ENCODE results near the gene XPR1. TPM values are rescaled to one million over a fixed set of nuclear protein-coding genes. Genes with fewer than 3 reads are reported as not detected.

Gene XPR1
- total RNA-seq, 4 donors from 2014 or later = 6.8 to 23.1 (median 17.2) TPM

DNA sequence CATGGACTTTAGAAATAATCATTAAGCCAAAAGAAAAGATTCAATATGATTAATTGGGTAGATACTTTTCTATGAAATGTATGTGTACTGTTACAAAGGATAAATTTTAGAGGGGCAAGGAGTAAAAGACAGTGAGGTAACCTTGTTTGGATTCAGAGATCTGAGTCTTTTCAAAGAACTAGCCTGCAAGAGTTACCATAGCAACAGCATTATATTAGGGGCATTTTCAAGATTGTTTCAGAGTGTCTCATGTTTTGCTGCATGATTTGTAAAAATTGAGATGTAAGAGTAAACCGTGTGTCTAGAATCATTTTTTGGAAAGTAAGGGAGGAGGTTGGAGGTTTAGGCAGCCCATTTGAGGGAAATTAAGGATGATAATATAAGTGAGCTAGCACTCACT lies 210.2 kb downstream of the XPR1 start:
- Histone ChIP-seq H3K36me3 (peaks cover 0 to 6% (median 0%) of the 10 kb centered on the region in 3 donors), H3K27me3 (no peaks in the 10 kb centered on the region), H3K4me3 (no peak overlapping the region), H3K27ac (no peak overlapping the region), H3K9me3 (no peaks in the 10 kb centered on the region), H3K4me1 (no peaks in the 10 kb centered on the region)
- DNase-seq = no peak
- TF ChIP-seq, protein P1, sequence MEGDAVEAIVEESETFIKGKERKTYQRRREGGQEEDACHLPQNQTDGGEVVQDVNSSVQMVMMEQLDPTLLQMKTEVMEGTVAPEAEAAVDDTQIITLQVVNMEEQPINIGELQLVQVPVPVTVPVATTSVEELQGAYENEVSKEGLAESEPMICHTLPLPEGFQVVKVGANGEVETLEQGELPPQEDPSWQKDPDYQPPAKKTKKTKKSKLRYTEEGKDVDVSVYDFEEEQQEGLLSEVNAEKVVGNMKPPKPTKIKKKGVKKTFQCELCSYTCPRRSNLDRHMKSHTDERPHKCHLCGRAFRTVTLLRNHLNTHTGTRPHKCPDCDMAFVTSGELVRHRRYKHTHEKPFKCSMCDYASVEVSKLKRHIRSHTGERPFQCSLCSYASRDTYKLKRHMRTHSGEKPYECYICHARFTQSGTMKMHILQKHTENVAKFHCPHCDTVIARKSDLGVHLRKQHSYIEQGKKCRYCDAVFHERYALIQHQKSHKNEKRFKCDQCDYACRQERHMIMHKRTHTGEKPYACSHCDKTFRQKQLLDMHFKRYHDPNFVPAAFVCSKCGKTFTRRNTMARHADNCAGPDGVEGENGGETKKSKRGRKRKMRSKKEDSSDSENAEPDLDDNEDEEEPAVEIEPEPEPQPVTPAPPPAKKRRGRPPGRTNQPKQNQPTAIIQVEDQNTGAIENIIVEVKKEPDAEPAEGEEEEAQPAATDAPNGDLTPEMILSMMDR (IDR thresholded peaks at IDR 0.05) = no peak
- no peak for TF ChIP-seq POLR2A (IDR thresholded peaks at IDR 0.05)
- 23 to 83% methylated on average over 1 of the region's 1 CpG for WGBS, 2 donors
- intact Hi-C loops (cut with DNase I) = no loop called here

DNA sequence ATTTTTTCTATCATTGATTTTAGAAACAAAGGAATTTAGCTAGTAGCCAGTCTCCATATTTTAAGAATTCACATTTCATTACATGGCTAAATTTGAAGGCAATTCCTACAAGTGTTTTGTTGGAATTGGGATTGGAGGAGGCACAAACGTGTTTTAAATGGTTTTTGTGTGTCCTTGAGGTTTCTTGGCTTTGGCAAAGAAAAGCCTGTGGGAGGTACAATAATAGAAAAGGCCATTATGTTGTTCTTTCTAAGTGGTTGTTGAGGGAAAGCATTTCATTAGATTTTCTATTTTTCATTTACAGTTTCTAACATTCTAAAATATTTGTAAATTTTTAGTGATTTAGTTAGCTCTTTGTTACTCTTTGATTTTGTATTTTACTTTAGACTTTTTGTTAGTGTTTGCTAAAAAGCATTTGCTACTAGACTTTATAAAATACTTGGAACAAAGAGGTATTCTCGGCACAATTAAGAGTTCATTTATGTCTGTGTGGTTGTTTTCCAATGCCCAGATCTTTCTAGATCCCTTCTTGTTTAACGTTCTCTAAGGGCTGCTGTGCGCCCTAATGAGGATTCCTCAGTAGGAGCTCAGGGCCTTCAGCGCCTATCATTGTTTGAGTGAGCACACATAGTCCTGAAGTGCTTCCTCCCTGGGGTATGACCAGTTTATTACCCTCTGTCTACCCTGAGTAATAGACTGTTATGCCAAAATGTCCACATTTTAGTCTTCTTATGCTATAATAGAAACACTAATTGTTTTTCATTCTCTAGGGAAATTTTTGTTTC lies 210.9 kb downstream of the XPR1 start:
- no peak overlapping the region for H3K4me3 ChIP-seq
- WGBS, 2 donors = 72 to 84% methylated on average over 5 of the region's 5 CpGs
- H3K9me3 ChIP-seq = no peaks in the 10 kb centered on the region
- TF ChIP-seq, protein P1 (IDR thresholded peaks at IDR 0.05) = no peak
- no peak for TF ChIP-seq POLR2A (IDR thresholded peaks at IDR 0.05)
- no peaks in the 10 kb centered on the region for H3K27me3 ChIP-seq
- no peaks in the 10 kb centered on the region for H3K36me3 ChIP-seq
- intact Hi-C loops (cut with DNase I) = no loop called here
- DNase-seq = no peak
- H3K27ac ChIP-seq = no peak overlapping the region
- H3K4me1 ChIP-seq = no peaks in the 10 kb centered on the region

DNA sequence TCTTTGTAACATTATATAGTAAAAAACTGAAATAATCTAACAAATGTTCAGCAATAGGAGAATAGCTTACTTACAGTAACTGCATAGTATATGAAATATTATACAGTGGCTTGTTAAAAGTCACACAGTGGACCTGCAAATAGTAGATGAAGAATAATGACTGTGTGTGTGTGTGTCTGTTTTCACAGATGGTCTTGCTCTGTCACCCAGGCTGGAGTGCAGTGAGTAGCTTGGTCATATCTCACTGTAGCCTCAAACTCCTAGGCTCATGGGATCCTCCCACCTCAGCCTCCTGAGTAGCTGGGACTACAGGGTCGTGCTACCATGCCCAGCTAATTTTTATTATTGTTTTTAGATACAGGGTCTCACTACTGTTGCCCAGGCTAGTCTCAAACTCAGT lies 213.5 kb downstream of the XPR1 start:
- Histone ChIP-seq H3K27ac (no peak overlapping the region), H3K4me3 (no peak overlapping the region), H3K36me3 (no peaks in the 10 kb centered on the region), H3K9me3 (no peaks in the 10 kb centered on the region), H3K27me3 (no peaks in the 10 kb centered on the region), H3K4me1 (no peaks in the 10 kb centered on the region)
- DNase-seq = no peak
- no peak for TF ChIP-seq POLR2A (IDR thresholded peaks at IDR 0.05)
- TF ChIP-seq, protein P1 (IDR thresholded peaks at IDR 0.05) = no peak
- WGBS, 2 donors = 89% methylated on average over 1 of the region's 1 CpG; no CpG with 5 or more reads in 1 of the 2 donors
- intact Hi-C loops (cut with DNase I) = no loop called here

DNA sequence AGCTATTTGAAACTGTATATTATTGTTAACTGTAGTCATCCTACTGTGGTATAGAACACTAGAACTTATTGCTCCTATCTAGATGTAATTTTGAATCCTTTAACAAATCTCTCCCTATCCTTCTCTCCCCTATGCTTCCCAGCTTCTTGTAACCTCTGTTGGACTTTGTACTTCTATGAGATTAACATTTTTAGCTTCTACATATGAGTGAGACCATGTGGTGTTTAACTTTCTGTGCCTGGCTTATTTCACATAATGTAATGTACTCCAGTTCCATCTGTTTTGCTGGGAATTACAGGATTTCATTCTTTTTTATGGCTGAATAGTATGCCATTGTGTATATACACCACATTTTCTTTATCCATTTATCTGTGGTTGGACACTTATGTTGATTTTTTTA lies 216.4 kb downstream of the XPR1 start:
- no peak overlapping the region for H3K4me3 ChIP-seq
- no peaks in the 10 kb centered on the region for H3K9me3 ChIP-seq
- no peak for TF ChIP-seq POLR2A (IDR thresholded peaks at IDR 0.05)
- TF ChIP-seq, protein P1 (IDR thresholded peaks at IDR 0.05) = no peak
- H3K4me1 ChIP-seq = no peaks in the 10 kb centered on the region
- no peak for DNase-seq
- H3K27me3 ChIP-seq = no peaks in the 10 kb centered on the region
- intact Hi-C loops (cut with DNase I) = no loop called here
- H3K36me3 ChIP-seq = no peaks in the 10 kb centered on the region
- H3K27ac ChIP-seq = no peak overlapping the region

DNA sequence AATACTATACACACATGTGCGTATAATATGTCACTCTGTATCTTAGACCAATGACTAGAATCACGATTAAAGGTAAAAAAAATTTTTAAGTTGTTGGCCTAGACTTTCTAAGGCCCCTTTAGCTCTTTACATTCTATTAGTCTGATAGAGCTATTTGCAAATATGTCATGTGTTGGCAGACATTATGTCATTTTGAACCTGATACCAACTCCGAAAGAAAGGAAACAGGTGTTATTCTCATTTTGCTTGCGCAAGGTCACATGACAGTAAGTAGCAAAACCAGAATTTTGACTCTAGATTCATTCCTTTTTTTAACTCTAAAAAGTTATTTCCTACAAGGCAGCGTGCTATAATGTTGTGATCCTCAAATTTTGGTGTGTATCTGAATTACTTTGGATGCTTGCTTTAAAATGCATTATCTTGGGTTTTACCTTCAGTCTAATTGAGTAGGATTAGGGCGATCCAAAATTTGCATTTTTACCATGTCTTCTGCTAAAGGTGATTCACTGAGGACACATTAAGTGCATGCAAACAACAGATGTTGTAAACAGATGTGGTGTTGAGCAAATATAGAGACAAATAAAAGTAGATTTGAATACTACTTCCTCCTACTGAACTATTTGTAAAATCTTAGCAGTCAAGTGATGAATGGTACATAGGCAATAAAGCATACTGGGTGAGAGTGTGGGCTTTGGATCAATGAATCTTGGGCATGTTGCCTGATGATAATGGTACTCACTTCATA lies 217.4 kb downstream of the XPR1 start:
- no peak for DNase-seq
- Histone ChIP-seq H3K36me3 (no peaks in the 10 kb centered on the region), H3K27me3 (no peaks in the 10 kb centered on the region), H3K4me1 (peaks cover 1 to 7% (median 4%) of the 10 kb centered on the region in 3 donors), H3K27ac (no peak overlapping the region), H3K4me3 (no peak overlapping the region), H3K9me3 (no peaks in the 10 kb centered on the region)
- TF ChIP-seq, protein P1 (IDR thresholded peaks at IDR 0.05) = no peak
- TF ChIP-seq POLR2A (IDR thresholded peaks at IDR 0.05) = no peak
- intact Hi-C loops (cut with DNase I) = no loop called here
- WGBS, 2 donors = 70 to 88% methylated on average over 6 of the region's 6 CpGs
